Duodenal mucosa (tissue), 2 donors: ENCODE data around the gene EEF1AKMT3.
"Not testable (repeated sequence)": the region's sequence is repeated elsewhere in the genome, so short reads cannot be mapped to it uniquely, and the experiment has no call there.

ENCODE experiments used
- H3K27ac ChIP-seq: one replicate; pipeline ENCODE4 v1.7.0; 2013; ENCODE audit warnings: low read depth, low read length
- H3K27me3 ChIP-seq, 2 donors: one replicate each; pipeline ENCODE4 v1.7.0; 2013; ENCODE audit warnings: low read length in 2 of 2, control low read depth in 1 of 2; ENCODE audit not compliant: insufficient read depth in 2 of 2, control insufficient read depth in 1 of 2
- H3K36me3 ChIP-seq, 2 donors: one replicate each; pipeline ENCODE4 v1.7.0; 2013; ENCODE audit warnings: low read length in 2 of 2, control low read depth in 1 of 2; ENCODE audit not compliant: insufficient read depth in 2 of 2, control insufficient read depth in 1 of 2
- H3K4me1 ChIP-seq, 2 donors: one replicate each; pipeline ENCODE4 v1.7.0; 2013; ENCODE audit warnings: low read length in 2 of 2, control low read depth in 1 of 2; ENCODE audit not compliant: insufficient read depth in 2 of 2, control insufficient read depth in 1 of 2
- H3K4me3 ChIP-seq, 2 donors: one replicate each; pipeline ENCODE4 v1.7.0; 2013; ENCODE audit warnings: low read length in 2 of 2, low read depth in 1 of 2
- H3K9ac ChIP-seq, 2 donors: one replicate each; pipeline ENCODE4 v1.7.0; 2013; ENCODE audit warnings: low read length in 2 of 2, low read depth in 1 of 2
- H3K9me3 ChIP-seq, 2 donors: one replicate each; pipeline ENCODE4 v1.7.0; 2013; ENCODE audit warnings: low read length in 2 of 2, control low read depth in 1 of 2; ENCODE audit not compliant: control insufficient read depth in 1 of 2

EEF1AKMT3 gene

GRCh38 chr12:57816001-57816854 is 43.8 kb downstream of the EEF1AKMT3 start:
- no peak overlapping the region for H3K4me3 ChIP-seq
- H3K27me3 ChIP-seq: no peaks in the 10 kb centered on the region
- H3K27ac ChIP-seq: no peak overlapping the region
- peaks cover 19 to 21% of the 10 kb centered on the region in 2 donors for H3K4me1 ChIP-seq
- H3K9ac ChIP-seq: no peak overlapping the region
- H3K36me3 ChIP-seq: peaks cover 0 to 15% of the 10 kb centered on the region in 2 donors
- H3K9me3 ChIP-seq: no peaks in the 10 kb centered on the region

- Histone ChIP-seq H3K27me3 (no peaks in the 10 kb centered on the region), H3K4me3 (no peak overlapping the region), H3K4me1 (peaks cover 19 to 21% of the 10 kb centered on the region in 2 donors), H3K9ac (no peak overlapping the region), H3K36me3 (peaks cover 0 to 20% of the 10 kb centered on the region in 2 donors), H3K27ac (no peak overlapping the region), H3K9me3 (no peaks in the 10 kb centered on the region)
Measured at GRCh38 chr12:57816855-57817151, 44.4 kb downstream of the EEF1AKMT3 start.

- no peaks in the 10 kb centered on the region for H3K9me3 ChIP-seq
- no peak overlapping the region for H3K4me3 ChIP-seq
- H3K4me1 ChIP-seq: peaks cover 19 to 21% of the 10 kb centered on the region in 2 donors
- no peaks in the 10 kb centered on the region for H3K27me3 ChIP-seq
- H3K9ac ChIP-seq: no peak overlapping the region
- H3K27ac ChIP-seq: no peak overlapping the region
- H3K36me3 ChIP-seq: peaks cover 2 to 27% of the 10 kb centered on the region in 2 donors
Measured at GRCh38 chr12:57817261-57817989, 45.0 kb downstream of the EEF1AKMT3 start.

GRCh38 chr12:57817990-57818331 is 45.5 kb downstream of the EEF1AKMT3 start:
- H3K9ac ChIP-seq, H3K27ac ChIP-seq, H3K27me3 ChIP-seq, H3K4me3 ChIP-seq, H3K9me3 ChIP-seq: not testable (repeated sequence)
- H3K36me3 ChIP-seq: peaks cover 8 to 28% of the 10 kb centered on the region in 2 donors
- H3K4me1 ChIP-seq: peaks cover 19 to 21% of the 10 kb centered on the region in 2 donors

- peaks cover 29 to 50% of the 10 kb centered on the region in 2 donors for H3K36me3 ChIP-seq
- H3K9ac ChIP-seq, H3K4me3 ChIP-seq, H3K27me3 ChIP-seq, H3K27ac ChIP-seq, H3K9me3 ChIP-seq: not testable (repeated sequence)
- H3K4me1 ChIP-seq: peaks cover 19 to 21% of the 10 kb centered on the region in 2 donors
Measured at GRCh38 chr12:57820119-57820518, 47.7 kb downstream of the EEF1AKMT3 start.

- Histone ChIP-seq H3K36me3 (peaks cover 33 to 59% of the 10 kb centered on the region in 2 donors), H3K4me1 (peaks cover 15 to 18% of the 10 kb centered on the region in 2 donors)
- H3K4me3 ChIP-seq, H3K27ac ChIP-seq, H3K9ac ChIP-seq, H3K9me3 ChIP-seq, H3K27me3 ChIP-seq: not testable (repeated sequence)
Measured at GRCh38 chr12:57821015-57821414, 48.6 kb downstream of the EEF1AKMT3 start.

GRCh38 chr12:57821474-57822214 is 49.2 kb downstream of the EEF1AKMT3 start:
- no peak overlapping the region for H3K27ac ChIP-seq
- H3K9ac ChIP-seq: no peak overlapping the region
- H3K27me3 ChIP-seq: no peaks in the 10 kb centered on the region
- H3K9me3 ChIP-seq: no peaks in the 10 kb centered on the region
- peaks cover 12% of the 10 kb centered on the region in 2 donors for H3K4me1 ChIP-seq
- no peak overlapping the region for H3K4me3 ChIP-seq
- peaks cover 39 to 65% of the 10 kb centered on the region in 2 donors for H3K36me3 ChIP-seq

- H3K9ac ChIP-seq: no peak overlapping the region
- H3K27ac ChIP-seq: no peak overlapping the region
- no peak overlapping the region for H3K4me3 ChIP-seq
- H3K27me3 ChIP-seq: no peaks in the 10 kb centered on the region
- peaks cover 3% of the 10 kb centered on the region in 2 donors for H3K4me1 ChIP-seq
- H3K9me3 ChIP-seq: no peaks in the 10 kb centered on the region
- peaks cover 48 to 74% of the 10 kb centered on the region in 2 donors for H3K36me3 ChIP-seq
Measured at GRCh38 chr12:57822392-57823130, 50.1 kb downstream of the EEF1AKMT3 start.

GRCh38 chr12:57823131-57823907 is 50.9 kb downstream of the EEF1AKMT3 start:
- Histone ChIP-seq H3K9ac (no peak overlapping the region), H3K9me3 (no peaks in the 10 kb centered on the region), H3K36me3 (peaks cover 53 to 81% of the 10 kb centered on the region in 2 donors), H3K27me3 (no peaks in the 10 kb centered on the region), H3K4me1 (no peaks in the 10 kb centered on the region), H3K4me3 (no peak overlapping the region), H3K27ac (no peak overlapping the region)
